Left cardiac atrium (tissue), 4 donors: ENCODE results near the gene CCDC27. TPM values are rescaled to one million over a fixed set of nuclear protein-coding genes. Genes with fewer than 3 reads are reported as not detected.
A peak's percentile ranks its signal among the peaks of the same experiment; 100 is the strongest.
"Not testable (repeated sequence)": the region's sequence is repeated elsewhere in the genome, so short reads cannot be mapped to it uniquely, and the experiment has no call there.

ENCODE experiments used
- ATAC-seq, 2 donors: fragments of 200-7000 bp; cut with Tn5 transposase; one replicate each; pipeline ENCODE4 v1.9.1; 2020; ENCODE audit warnings: mild to moderate bottlenecking in 2 of 2, moderate library complexity in 2 of 2
- DNase-seq: peaks from one replicate; pipeline ENCODE4 v3.0.0-alpha.2; 2020
- intact Hi-C, 2 donors: fragments of 100-400 bp; cut with DNase I; formaldehyde crosslinking; loops; one replicate each; pipeline versions ENCODE4 v1.14.1 to v1.15.1; 2022 to 2023
- total RNA-seq, 2 donors: library from RNA; stranded (reverse); fragmentation: NEBNext Ultra II Directional; extraction: Animal tissue kit (Norgen Biotek cat#: 25700); gene quantifications; one replicate each; pipeline ENCODE4 v1.2.1, GENCODE V29; 2021
- donor health status: DM: no; HTN: yes; CAD: no.
- donor health status: DM: no; HTN: yes; CAD: no; lungs with severe emphysema.
- donor health status: DM: yes; HTN: yes; CAD: no.
- donor health status: Dilated cardiomyopathy.

Gene CCDC27
- total RNA-seq, 2 donors from 2014 or later: not detected

GRCh38 chr1:3746830-3747521 lies 5.3 kb upstream of the CCDC27 start:
- peak; percentile 98 to 99 for ATAC-seq
- intact Hi-C loops: no loop called here
- DNase-seq: peak; percentile 92

- intact Hi-C loops: no loop called here
- DNase-seq (no peak), ATAC-seq (no peak)
These were observed 4.8 kb upstream of the CCDC27 start for GRCh38 chr1:3747522-3747848.

- DNase-seq: no peak
- intact Hi-C loops: no loop called here
- no peak for ATAC-seq
These were observed 4.3 kb upstream of the CCDC27 start for GRCh38 chr1:3747903-3748302.

- ATAC-seq, DNase-seq, intact Hi-C loops: not testable (repeated sequence)
These were observed 3.8 kb upstream of the CCDC27 start for GRCh38 chr1:3748316-3748900.

GRCh38 chr1:3749512-3749911 lies 2.7 kb upstream of the CCDC27 start:
- intact Hi-C loops: no loop called here
- ATAC-seq (no peak), DNase-seq (no peak)

GRCh38 chr1:3750741-3751140 lies 1.5 kb upstream of the CCDC27 start:
- DNase-seq: no peak
- no peak for ATAC-seq
- intact Hi-C loops: no loop called here

GRCh38 chr1:3753656-3754454 lies 1.6 kb downstream of the CCDC27 start:
- no peak for DNase-seq
- intact Hi-C loops: no loop called here
- ATAC-seq: no peak

- intact Hi-C loops: no loop called here
- ATAC-seq (no peak), DNase-seq (no peak)
These were observed 4.1 kb downstream of the CCDC27 start for GRCh38 chr1:3756394-3756793.

- ATAC-seq (no peak), DNase-seq (no peak)
- intact Hi-C loops: no loop called here
These were observed 6.9 kb downstream of the CCDC27 start for GRCh38 chr1:3759164-3759563.

- DNase-seq (no peak), ATAC-seq (no peak)
- intact Hi-C loops: no loop called here
These were observed 7.5 kb downstream of the CCDC27 start for GRCh38 chr1:3759796-3760195.

GRCh38 chr1:3761296-3762010 lies 9.2 kb downstream of the CCDC27 start:
- intact Hi-C loops: no loop called here
- no peak for DNase-seq

GRCh38 chr1:3762151-3762872 lies 10.1 kb downstream of the CCDC27 start:
- ATAC-seq (no peak), DNase-seq (no peak)
- intact Hi-C loops: no loop called here

More at GRCh38 chr1:3761296-3762010, 9.2 kb downstream of the CCDC27 start:
- ATAC-seq: no peak

- ATAC-seq: peak in 1 of 2 donors; percentile 5
- no peak for DNase-seq
These were observed 10.6 kb downstream of the CCDC27 start for GRCh38 chr1:3762873-3763228.

GRCh38 chr1:3763351-3764125 lies 11.3 kb downstream of the CCDC27 start:
- ATAC-seq (no peak), DNase-seq (no peak)
- intact Hi-C loops: no loop called here

More at GRCh38 chr1:3762873-3763228, 10.6 kb downstream of the CCDC27 start:
- intact Hi-C loops: no loop called here

- ATAC-seq (no peak), DNase-seq (no peak)
- intact Hi-C loops: no loop called here
These were observed 15.2 kb downstream of the CCDC27 start for GRCh38 chr1:3767328-3767925.

- no peak for DNase-seq
- intact Hi-C loops: no loop called here
- ATAC-seq: no peak
These were observed 16.7 kb downstream of the CCDC27 start for GRCh38 chr1:3768811-3769390.

- intact Hi-C loops: no loop called here
- no peak for DNase-seq
These were observed 18.0 kb downstream of the CCDC27 start for GRCh38 chr1:3770047-3770765.

More at GRCh38 chr1:3770047-3770765, 18.0 kb downstream of the CCDC27 start:
- no peak for ATAC-seq
